Measurements from ENCODE around the gene AFTPH.
A peak's percentile ranks its signal among the peaks of the same experiment; 100 is the strongest.

AFTPH gene

GRCh38 chr2:64586883-64587481, 62.9 kb downstream of the AFTPH start:
- Histone ChIP-seq H3K36me3 (ENCODE audit: low read depth) (peaks cover 59% of the 10 kb centered on the region), H3K4me3 (ENCODE audit: severe bottlenecking) (no peak overlapping the region), H3K27ac (ENCODE audit: poor library complexity, severe bottlenecking) (no peak overlapping the region), H3K27me3 (ENCODE audit: insufficient read depth, poor library complexity, severe bottlenecking) (no peaks in the 10 kb centered on the region), H3K4me1 (ENCODE audit: insufficient read depth, poor library complexity, severe bottlenecking) (no peaks in the 10 kb centered on the region), H3K9me3 (ENCODE audit: severe bottlenecking) (no peaks in the 10 kb centered on the region)
- DNase-seq (ENCODE audit: low spot score) (no peak), ATAC-seq (ENCODE audit: low read depth) (peak; percentile 41; the same call in 1 of the 3 replicates)
- peak; percentile 83 for TF ChIP-seq CTCF (IDR thresholded peaks at IDR 0.05; ENCODE audit: poor library complexity, severe bottlenecking)

GRCh38 chr2:64587561-64587960, 63.4 kb downstream of the AFTPH start:
- no peaks in the 10 kb centered on the region for H3K9me3 ChIP-seq (ENCODE audit: severe bottlenecking)
- H3K4me3 ChIP-seq (ENCODE audit: severe bottlenecking): no peak overlapping the region
- H3K27ac ChIP-seq (ENCODE audit: poor library complexity, severe bottlenecking): no peak overlapping the region
- H3K36me3 ChIP-seq (ENCODE audit: low read depth): peaks cover 65% of the 10 kb centered on the region
- H3K27me3 ChIP-seq (ENCODE audit: insufficient read depth, poor library complexity, severe bottlenecking): no peaks in the 10 kb centered on the region
- DNase-seq (ENCODE audit: low spot score): no peak
- TF ChIP-seq CTCF (IDR thresholded peaks at IDR 0.05; ENCODE audit: poor library complexity, severe bottlenecking): no peak
- H3K4me1 ChIP-seq (ENCODE audit: insufficient read depth, poor library complexity, severe bottlenecking): no peaks in the 10 kb centered on the region
- no peak for ATAC-seq (ENCODE audit: low read depth)

- DNase-seq (ENCODE audit: low spot score) (no peak), ATAC-seq (ENCODE audit: low read depth) (no peak)
- Histone ChIP-seq H3K36me3 (ENCODE audit: low read depth) (peaks cover 58% of the 10 kb centered on the region), H3K27me3 (ENCODE audit: insufficient read depth, poor library complexity, severe bottlenecking) (no peaks in the 10 kb centered on the region), H3K4me3 (ENCODE audit: severe bottlenecking) (no peak overlapping the region), H3K27ac (ENCODE audit: poor library complexity, severe bottlenecking) (no peak overlapping the region), H3K9me3 (ENCODE audit: severe bottlenecking) (no peaks in the 10 kb centered on the region), H3K4me1 (ENCODE audit: insufficient read depth, poor library complexity, severe bottlenecking) (peaks cover 14% of the 10 kb centered on the region)
- no peak for TF ChIP-seq CTCF (IDR thresholded peaks at IDR 0.05; ENCODE audit: poor library complexity, severe bottlenecking)
Observed at GRCh38 chr2:64591188-64591587, 67.1 kb downstream of the AFTPH start.

- H3K9me3 ChIP-seq (ENCODE audit: severe bottlenecking): no peaks in the 10 kb centered on the region
- ATAC-seq (ENCODE audit: low read depth): no peak
- TF ChIP-seq CTCF (IDR thresholded peaks at IDR 0.05; ENCODE audit: poor library complexity, severe bottlenecking): no peak
Observed at GRCh38 chr2:64593035-64593655, 69.0 kb downstream of the AFTPH start.

More at GRCh38 chr2:64593035-64593655, 69.0 kb downstream of the AFTPH start:
- Histone ChIP-seq H3K27me3 (ENCODE audit: insufficient read depth, poor library complexity, severe bottlenecking) (no peaks in the 10 kb centered on the region), H3K4me1 (ENCODE audit: insufficient read depth, poor library complexity, severe bottlenecking) (peaks cover 14% of the 10 kb centered on the region), H3K27ac (ENCODE audit: poor library complexity, severe bottlenecking) (no peak overlapping the region), H3K4me3 (ENCODE audit: severe bottlenecking) (no peak overlapping the region), H3K36me3 (ENCODE audit: low read depth) (peaks cover 38% of the 10 kb centered on the region)
- DNase-seq (ENCODE audit: low spot score): no peak

All from RWPE2 (cell line).